Right renal cortex interstitium (tissue), 3 donors: ENCODE results near the gene CHN1. TPM values are rescaled to one million over a fixed set of nuclear protein-coding genes. Genes with fewer than 3 reads are reported as not detected.

Experiments used
- DNase-seq, 3 donors: peaks; one replicate each; pipeline ENCODE4 v3.0.0-alpha.2; 2013; ENCODE audit warnings: low read depth in 3 of 3, low spot score in 2 of 3
- polyA plus RNA-seq, 3 donors: library from polyadenylated mRNA; unstranded; fragments of 120-200 nt; gene quantifications; one replicate each; pipeline ENCODE4 v1.2.1, GENCODE V29; 2013; ENCODE audit not compliant: insufficient read length in 3 of 3

CHN1 gene
- polyA plus RNA-seq, 3 donors: 29.3 to 32.1 (median 31.4) TPM

DNA sequence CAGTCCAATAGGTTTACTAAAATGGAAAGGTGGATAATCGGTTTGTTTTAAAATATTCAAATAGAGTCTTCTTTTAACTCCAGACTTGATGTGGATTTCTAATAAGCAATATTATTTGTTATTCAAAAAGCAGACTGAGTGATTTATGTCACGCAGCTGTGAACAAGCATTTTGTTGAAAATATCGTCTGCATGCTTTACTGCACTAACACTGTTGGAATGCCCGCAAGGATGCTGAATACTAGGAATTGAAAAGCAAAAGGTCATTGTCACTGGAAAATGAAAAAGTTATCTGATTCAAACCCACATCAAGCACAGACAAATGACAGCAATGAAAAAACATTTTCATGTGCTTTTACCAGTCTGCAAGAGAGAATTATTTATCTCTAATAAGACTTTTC, 31.1 kb downstream of the CHN1 start:
- no peak for DNase-seq

DNA sequence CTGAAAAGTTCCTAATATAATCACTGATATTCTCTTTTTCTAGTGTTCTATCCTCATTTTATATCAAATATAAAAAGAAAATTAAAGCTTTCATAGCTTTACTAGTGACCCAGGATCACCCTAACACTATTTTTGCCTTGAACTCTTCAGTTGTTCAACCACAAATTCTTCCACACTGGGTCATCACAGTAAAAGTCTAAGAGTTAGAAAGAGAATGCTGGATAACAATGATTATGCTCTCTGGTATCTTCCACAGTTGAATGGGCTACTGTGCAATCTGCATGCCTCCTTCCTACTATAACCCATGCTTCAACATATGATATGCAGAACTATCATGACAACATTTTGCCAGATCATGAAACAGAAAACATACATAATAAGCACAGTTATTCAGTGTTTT, 32.3 kb downstream of the CHN1 start:
- no peak for DNase-seq

DNA sequence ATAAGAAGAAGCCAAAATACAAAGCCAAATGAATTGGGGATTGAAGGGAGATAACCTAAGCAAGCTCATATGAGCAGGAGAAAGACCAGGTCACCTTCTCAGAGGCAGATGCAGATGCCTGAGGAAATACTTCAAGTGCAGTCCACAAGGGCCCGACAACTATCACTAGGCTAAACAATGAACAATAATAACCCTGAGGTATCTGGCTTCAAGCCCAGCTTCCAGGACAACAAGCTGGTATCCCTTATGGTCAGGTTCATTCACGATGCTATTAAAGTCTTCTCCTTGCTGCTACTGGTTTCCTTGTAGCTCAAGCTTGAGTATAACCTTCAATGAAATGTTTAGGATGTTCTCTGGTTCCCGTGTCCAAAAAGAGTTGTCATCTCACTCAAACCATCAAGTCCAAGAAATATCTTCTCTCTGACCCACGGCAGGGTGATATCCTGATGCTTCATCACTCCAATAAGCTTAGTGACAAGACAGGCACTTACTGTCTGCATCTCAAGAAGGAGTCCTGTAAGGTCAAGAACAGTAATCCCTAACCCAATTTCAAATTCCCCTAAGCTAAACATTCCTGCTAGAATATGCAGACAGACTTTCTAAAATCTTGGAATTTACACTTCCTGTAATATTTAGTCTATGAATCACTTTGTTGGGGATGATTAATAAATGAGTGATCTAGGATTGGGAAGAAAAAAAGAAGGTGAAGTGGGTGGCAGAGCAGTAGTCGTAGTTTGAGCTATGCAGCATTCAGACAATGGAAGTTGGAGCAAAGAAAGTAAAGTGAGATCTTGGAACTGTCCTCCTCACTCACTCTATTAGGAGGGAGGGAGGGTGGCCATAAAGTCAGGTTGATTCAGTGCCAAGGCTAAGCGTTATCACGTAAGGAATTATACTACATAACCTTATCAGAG, 33.1 kb downstream of the CHN1 start:
- no peak for DNase-seq

DNA sequence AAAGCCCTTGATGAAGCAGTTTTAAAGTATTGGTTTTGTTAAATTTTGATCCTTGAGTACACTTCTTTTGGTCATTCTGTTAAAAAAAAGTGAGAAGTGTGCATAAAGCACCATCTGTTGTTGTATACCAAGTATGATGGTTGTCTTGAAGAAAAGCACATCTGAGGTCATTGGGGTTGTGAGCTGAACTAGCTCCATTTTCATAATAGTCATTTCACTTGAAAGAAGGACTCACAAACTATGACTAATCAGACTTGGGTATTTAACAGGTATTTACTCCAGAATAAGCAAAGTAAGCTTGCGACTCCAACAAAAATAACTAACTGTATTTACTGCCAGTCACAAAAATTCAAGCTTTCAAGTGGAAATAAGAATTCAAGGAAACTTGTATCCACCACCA, 35.1 kb downstream of the CHN1 start:
- no peak for DNase-seq

DNA sequence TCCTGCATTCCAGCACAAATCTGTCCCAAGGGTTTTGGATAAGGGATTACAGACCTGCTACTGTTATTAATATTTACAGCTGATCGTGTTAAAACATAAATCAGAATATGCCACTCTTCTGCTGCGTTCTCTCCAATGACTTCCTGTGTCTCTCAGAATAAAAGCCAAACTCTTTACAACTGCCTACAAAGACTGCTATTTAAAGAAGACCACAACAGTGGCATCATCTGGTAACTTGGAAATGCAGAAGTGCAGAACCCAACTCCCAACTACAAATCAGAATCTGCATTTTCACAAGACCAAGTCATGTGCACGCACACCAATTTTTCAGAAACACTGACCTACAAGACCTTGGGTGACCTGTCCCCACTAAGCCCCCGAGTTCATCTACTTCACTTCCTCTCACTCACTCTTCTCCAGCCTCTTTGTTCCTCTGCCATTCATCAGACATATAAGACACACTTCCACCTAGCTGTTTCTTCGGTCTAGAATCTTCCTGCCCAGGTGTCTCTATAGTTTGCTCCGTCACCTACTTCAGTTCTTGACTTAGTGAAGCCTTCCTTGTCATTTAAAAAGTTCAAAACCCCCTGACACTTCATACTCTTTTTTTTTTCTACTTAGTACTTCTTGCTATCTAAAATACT, 36.0 kb downstream of the CHN1 start:
- DNase-seq: no peak

DNA sequence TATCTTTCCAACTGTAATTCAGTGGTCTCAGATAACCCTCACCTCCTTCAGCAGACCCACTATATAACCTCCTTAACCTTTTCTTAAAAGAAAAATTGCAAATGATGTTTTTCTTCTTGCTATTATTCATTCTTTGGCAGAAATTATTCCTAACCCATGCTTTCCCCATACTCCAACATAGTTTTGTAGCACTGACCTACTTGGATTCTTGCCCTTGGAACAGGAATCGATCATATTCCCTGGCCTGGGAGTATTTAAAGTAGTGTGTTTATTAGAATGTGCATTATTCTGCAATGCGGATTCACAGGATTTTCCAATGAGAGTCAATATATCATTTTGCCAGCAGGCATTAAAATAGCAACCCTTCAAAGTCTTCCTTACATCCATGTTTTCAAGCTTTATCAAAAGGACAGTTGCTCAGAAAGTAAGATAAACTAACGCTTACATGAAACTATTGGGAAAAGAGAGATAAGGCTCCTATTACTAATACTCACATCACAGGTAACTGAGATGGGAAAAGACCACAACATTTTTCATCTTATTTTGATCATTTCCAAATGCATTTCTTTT, 37.4 kb downstream of the CHN1 start:
- DNase-seq: no peak

DNA sequence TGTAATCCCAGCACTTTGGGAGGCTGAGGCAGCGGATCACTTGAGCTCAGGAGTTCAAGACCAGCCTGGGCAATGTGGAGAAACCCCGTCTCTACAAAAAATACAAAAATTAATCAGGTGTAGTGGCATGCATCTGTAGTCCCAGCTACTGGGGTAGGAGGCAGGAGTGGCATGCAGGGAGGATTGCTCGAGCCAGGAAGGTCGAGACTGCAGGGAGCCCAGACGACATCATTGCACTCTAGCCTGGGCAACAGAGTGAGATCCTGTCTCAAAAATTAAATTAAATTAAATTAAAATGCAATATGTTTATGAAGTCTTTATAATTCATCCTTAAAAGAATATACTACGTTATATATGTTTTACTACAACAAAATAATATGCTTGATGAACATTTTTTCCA, 38.1 kb downstream of the CHN1 start:
- no peak for DNase-seq

DNA sequence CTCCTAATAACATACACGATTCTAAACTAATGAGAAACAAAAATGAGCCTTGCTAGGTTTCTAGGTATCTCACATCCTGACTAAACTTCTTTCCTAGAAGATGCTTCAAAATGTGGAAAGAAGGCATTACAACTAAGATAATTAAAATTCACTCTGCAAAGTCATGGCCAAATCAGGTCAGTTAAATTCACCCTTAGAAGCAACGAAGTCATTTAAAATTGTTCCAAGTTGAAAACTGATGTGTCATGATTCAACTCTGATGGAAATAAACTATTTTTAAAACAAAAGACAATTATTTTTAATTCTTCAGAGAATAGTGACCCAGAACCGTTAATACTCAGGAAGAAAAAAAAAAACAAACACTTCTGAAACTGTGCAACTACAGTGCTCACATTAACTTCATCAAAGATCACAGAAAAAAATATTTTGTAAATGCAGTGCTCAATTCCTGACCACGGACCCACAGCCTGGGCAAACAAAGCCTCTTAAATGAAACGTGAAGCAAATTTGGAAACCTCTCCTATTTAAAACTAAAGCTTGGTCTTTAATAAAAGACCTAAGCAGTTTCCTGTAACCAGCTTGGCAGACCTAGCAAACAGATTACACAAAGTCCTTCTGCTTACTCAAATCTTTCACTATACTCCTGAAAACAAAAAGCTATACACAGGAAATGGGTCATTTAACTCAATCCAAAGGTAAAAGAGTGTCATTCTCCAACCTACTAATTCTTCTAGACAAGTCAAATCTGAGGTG, 39.0 kb downstream of the CHN1 start:
- DNase-seq: no peak

DNA sequence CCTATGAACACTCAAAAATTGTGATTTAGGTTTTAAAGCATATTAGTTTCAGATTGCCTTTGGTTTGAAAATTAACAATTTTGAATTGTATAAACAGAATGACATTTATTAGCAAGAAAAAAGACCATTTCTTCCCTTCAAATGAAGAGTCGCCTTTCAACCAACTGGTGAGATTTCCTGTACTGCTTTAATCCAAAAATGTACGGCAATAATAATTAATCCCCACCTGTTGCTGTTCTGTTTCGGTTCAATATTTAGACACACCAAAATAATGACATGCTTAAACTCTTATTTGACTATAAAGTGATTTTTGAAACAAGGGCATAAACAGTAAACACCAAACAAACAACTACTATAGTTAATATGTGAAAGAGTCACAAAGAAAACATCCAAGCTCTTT, 39.6 kb downstream of the CHN1 start:
- no peak for DNase-seq

DNA sequence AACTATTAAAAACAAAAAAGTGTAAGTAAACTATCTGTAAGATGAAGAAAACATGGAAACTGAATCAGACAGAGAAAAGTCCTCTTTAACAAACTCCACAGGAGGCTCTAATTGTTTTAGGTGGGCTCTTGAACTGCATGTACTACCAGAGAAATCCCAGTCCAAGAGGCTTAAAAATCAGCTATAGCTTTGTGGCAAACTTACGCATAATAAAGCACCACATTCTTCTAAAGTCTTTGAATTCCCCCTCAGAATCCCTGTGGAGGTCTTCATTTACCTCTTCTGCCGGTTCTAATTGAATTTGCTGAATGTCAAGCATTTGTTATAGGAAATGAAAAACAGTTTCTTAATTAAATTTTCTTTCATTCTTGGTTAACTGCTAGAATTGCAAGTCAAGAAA, 40.8 kb downstream of the CHN1 start:
- DNase-seq: no peak

DNA sequence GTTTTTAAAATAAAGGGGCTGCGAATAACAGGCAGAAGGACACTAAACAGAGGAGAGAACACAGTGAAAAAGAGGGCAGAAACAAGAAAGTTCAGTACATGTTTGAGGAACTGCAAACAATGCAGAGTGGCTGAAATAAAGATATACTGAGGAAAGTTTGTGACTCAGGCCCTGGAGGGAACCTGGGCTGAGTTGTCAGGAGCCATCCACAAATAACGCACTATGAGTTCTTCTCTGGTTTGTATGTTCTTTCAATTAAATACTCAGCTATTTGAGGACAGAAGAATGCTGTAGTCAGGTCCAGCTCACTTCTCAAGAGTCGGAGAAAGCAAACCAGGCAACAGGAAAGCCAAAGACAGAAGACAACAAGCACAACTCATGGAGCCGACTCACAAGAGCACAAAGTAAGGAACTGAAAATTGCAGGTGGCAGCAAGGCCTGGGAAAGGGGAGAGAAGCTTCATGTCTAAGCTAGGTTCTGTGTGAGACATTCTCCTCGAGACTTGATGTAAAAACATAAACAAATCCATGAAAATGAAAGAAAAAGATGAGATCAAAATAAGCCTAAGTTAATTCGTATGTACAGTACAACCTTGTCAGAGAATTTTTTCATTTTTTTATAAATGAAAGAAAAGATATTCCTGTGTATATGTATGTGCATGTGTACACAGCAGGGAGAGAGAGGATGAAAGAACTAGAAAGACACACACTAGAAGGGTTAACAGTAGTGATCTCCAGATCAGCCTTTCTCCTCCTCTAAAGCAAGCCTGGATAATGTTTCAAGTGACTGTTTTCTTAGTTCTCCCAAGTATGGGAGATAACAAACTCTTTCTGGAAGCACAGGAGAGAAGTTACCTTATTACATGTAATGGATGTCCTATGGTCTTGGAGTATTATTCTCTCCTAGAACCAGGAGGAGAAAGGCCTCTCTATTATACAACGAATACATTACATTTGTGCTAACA, 41.5 kb downstream of the CHN1 start:
- DNase-seq: no peak

DNA sequence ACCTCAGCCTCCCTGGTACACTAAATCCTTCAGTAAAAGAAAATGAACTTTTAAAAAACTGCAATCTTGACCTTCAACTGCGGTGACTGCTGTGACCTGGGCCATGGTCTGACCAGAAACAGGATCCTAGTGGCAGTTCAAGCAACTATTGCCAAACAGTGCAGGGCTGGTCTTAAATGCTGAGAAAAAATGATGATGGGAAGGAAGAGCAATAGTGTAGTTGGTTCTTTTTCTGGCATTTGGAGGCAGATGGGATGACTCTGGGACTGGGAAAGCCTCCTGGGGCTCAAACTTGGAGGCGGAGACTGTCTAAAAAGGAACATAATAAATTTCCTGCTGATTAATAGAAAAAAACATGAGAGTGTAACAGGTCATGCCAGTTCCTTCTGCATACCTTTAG, 45.4 kb downstream of the CHN1 start:
- DNase-seq: no peak

DNA sequence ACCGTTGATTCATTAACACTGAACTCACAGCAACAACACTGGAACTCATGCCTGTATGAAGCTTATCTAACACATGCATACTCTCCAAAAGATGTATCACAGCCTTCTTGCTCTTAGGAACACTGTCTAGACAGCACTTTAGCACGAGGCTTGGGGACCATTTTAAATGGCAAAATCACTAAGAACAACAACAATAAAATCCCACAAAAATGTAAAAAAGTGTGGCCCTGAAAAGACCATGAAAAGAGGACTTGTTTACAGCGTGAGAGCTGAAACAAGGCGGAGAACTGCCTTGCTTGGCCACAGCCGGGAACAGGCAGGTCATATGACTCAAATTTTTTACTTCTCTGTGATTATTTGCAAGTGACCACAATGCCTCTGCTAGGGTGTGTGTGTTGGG, 48.1 kb downstream of the CHN1 start:
- no peak for DNase-seq

DNA sequence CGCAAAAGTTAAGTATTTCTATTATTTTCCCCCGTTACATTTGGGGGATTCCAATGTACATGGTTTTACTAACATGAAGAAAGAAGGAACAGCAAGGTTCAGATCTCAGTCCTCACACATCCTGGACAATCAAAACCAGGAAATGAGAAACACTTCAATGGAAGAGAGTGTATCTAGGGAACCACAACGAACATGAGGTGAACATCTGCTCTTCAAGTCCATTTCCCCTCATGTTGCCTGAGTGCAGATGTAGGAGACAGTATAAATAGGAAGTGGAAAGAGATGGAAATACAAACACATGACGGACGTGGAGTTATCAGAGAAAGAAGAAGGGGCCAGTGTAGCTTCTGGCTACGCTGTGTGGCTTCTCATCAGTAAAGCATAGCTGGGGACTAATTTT, 52.6 kb downstream of the CHN1 start:
- DNase-seq: no peak

DNA sequence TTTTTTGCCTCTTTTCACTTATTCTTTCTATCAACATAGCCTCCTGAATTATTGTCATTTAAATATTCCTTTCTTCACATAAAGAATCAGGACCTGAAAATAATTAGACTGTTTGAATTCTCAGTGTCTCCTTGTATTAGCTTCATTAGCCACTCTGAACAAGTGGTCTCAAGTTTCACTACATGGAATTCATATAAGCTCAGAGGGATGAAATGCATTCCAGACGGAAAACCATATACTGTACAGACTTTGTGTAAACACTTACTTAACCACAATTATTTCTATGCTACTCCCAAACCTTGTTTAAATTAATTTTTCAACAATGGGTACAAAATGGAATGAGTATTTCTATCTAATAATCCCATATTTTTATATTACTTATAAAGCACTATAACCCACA, 53.4 kb downstream of the CHN1 start:
- DNase-seq: no peak

DNA sequence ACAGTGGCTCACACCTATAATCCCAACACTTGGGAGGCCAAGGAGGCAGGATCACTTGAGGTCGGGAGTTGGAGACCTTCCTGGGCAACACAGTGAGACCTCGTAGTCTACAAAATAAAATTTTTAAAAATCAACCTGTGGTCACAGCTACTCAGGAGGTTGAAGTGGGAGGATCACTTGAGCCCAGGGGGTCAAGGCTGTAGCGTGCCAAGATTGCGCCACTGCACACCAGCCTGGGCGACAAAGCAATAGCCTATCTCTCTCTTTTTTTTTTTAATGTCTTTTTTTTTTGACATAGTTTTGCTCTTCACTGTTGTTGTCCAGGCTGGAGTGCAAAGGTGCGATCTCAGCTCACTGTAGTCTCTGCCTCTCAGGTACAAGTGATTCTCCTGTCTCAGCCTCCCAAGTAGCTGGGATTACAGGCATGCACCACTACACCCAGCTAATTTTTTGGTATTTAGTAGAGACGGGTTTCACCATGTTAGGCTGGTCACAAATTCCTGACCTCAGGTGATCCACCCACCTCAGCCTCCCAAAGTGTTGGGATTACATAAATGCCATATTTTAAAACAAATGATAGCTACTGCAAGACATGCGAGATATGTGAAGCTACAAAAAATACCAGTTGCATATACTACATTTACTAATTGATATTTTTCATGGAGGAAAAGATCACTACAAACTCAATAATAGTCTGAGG, 55.0 kb downstream of the CHN1 start:
- DNase-seq: no peak

DNA sequence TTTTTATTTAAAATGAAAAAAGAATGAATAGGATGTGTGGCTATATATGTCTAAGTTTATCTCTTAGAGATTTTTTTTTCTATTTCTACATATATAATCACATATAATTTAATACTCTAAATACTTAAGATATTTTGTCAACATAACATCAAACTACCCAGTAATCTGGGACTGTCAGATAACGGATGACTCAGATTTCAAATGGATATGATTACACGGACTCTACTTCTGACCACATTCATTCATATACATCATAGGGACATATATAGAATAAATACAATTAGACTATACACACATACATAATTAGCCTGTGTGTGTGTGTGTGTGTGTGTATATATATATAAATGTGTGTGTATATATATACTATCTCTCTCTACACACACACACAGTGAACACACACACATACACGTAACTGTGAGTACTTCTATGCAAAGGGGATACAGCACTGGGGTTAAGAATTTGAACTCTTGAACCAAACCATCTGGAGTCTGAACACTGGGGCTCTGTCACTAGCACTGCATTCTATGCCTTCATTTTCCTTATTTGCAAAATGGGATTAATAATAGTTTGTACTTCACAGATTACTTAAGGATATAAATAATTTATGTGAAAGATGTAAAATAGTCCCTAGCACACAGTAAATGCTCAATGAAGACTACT, 59.5 kb downstream of the CHN1 start:
- DNase-seq: no peak

DNA sequence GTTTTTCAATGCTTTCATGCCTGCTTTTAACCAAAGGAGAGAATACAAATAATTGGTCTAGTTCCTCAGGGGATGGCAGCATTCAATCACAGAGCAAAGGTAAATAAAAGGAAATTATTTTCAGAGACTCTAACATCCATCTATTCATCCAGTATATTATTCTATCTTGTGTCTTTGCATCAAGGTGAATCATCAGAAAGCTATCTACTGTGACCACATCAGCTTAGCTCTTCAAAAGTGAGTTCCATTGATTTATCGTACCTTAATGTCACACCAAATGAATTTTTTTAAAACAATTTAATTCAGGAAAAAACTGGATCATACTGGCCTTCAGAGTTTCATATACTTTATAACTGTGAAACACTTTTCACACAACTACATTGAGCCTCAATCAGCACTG, 66.1 kb downstream of the CHN1 start:
- DNase-seq: no peak

DNA sequence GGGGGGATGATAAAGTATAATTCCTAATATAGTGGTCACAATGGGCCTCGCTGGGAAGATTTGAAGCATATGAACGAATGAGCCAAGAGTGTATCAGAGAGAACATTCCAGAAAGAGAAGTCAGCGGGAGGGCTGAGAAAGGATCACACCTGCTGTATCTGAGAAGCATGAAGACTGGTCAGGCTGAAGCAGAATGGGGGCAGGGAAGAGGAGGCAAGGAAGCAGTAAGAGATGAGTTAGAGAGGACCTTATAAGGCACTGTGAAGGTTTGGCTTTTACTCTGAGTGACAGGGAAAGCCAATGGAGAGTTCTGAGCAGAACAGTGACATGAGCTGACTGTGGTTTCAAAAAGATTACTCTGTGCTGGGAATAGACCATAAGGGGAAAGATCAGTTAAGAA, 73.5 kb downstream of the CHN1 start:
- no peak for DNase-seq
